Kidney (tissue), 14 donors: ENCODE data around the gene CCNH. TPM values are rescaled to one million over a fixed set of nuclear protein-coding genes. Genes with fewer than 3 reads are reported as not detected.

Experiments
- DNase-seq, 5 donors: peaks; one replicate each; pipeline ENCODE4 v3.0.0-alpha.2; 2013 to 2020
- FAIRE-seq: peaks from 2 replicates; lab custom pipeline; 2012; peaks lifted over from hg19 to GRCh38; lab: Jason Lieb, UNC
- H3K27ac ChIP-seq, 2 donors: one replicate each; pipeline ENCODE4 v1.7.0; 2013; ENCODE audit warnings: low read depth in 2 of 2, low read length in 2 of 2, inconsistent platforms in 1 of 2
- H3K27me3 ChIP-seq: one replicate; pipeline ENCODE4 v1.7.1; 2013; ENCODE audit warnings: low read length, inconsistent platforms; ENCODE audit not compliant: control insufficient read depth, insufficient read depth
- H3K36me3 ChIP-seq, 3 donors: one replicate each; pipeline versions ENCODE4 v1.7.0 to v1.7.1; 2013; ENCODE audit warnings: low read length in 3 of 3, control low read depth in 1 of 3, inconsistent platforms in 1 of 3; ENCODE audit not compliant: insufficient read depth in 3 of 3, control insufficient read depth in 2 of 3
- H3K4me1 ChIP-seq, 3 donors: one replicate each; pipeline versions ENCODE4 v1.7.0 to v1.7.1; 2013; ENCODE audit warnings: low read length in 3 of 3, inconsistent platforms in 1 of 3, low read depth in 1 of 3; ENCODE audit not compliant: control insufficient read depth in 2 of 3, insufficient read depth in 2 of 3
- H3K4me3 ChIP-seq, 3 donors: one replicate each; pipeline versions ENCODE4 v1.7.0 to v1.8.1; 2013; ENCODE audit warnings: low read length in 3 of 3, control low read depth in 1 of 3, inconsistent platforms in 1 of 3
- H3K9ac ChIP-seq, 3 donors: one replicate each; pipeline versions ENCODE4 v1.7.0 to v1.7.1; 2013; ENCODE audit warnings: low read length in 3 of 3, control low read depth in 1 of 3, inconsistent platforms in 1 of 3
- H3K9me3 ChIP-seq, 3 donors: one replicate each; pipeline versions ENCODE4 v1.7.0 to v1.7.1; 2013; ENCODE audit warnings: low read length in 3 of 3, control low read depth in 1 of 3, inconsistent platforms in 1 of 3; ENCODE audit not compliant: control insufficient read depth in 2 of 3, insufficient read depth in 1 of 3
- intact Hi-C: fragments of 100-400 bp; cut with DNase I; formaldehyde crosslinking; loops from one replicate; pipeline ENCODE4 v1.11.1; 2022
- polyA plus RNA-seq: library from polyadenylated mRNA; stranded (reverse); fragments of 350-450 nt; fragmentation: Illumina TruSeq; extraction: RNeasy Lipid Tissue Mini Kit (QIAGEN cat#74804); gene quantifications from one replicate; pipeline ENCODE4 v1.2.3, GENCODE V29; 2014; ENCODE audit warnings: low read depth, low replicate concordance; ENCODE audit not compliant: insufficient read depth
- total RNA-seq: library from RNA; stranded (reverse); fragmentation: NEBNext Ultra II Directional; extraction: Animal tissue kit (Norgen Biotek cat#: 25700); gene quantifications from one replicate; pipeline ENCODE4 v1.2.1, GENCODE V29; 2021
- TF ChIP-seq, protein P1 (sequence below): IDR thresholded peaks from 3 replicates; pipeline ENCODE4 v1.5.1; 2012; ENCODE audit warnings: mild to moderate bottlenecking, moderate library complexity, borderline replicate concordance; ENCODE audit not compliant: insufficient read depth; ENCODE audit errors: extremely low read depth
- donor health status: control.
- donor health status: control.
- donor health status: control.
- donor health status: control.
- donor health status: control.
- donor health status: DM: yes; HTN: yes; CAD: no.
- donor health status: Normal renal cell carcinoma (clear cell type).

CCNH gene
- total and polyA plus RNA-seq, 2 donors from 2014 or later, result 49.7 to 52.6 TPM

DNA sequence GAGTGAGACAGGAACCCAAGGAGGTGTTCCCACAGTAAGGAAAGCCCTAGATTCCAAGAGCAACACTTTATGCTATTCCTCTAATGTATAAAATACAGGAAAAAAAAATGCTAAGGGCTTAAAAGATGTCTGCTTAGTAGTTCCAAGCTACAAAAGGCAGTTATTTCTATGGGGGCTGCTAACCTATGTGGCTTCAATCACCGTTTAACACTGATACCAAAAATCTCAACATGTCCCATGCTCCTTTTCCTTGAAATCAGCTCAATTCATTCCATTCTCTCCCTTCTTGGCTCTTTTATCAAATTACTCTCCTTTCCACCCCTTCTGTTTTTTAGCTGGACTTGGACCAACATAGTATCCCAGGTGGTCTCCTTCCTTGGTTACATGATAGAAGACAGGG lies 20.6 kb downstream of the CCNH start:
- Histone ChIP-seq H3K4me1 (no peaks in the 10 kb centered on the region), H3K4me3 (no peak overlapping the region), H3K27me3 (no peaks in the 10 kb centered on the region), H3K9me3 (no peaks in the 10 kb centered on the region), H3K36me3 (peaks cover 5 to 54% (median 21%) of the 10 kb centered on the region in 3 donors), H3K9ac (peak overlapping the region in 1 of 3 donors; percentile 8), H3K27ac (no peak overlapping the region)
- intact Hi-C loops, result no loop called here
- FAIRE-seq, result no peak
- no peak for DNase-seq
- TF ChIP-seq, protein P1, sequence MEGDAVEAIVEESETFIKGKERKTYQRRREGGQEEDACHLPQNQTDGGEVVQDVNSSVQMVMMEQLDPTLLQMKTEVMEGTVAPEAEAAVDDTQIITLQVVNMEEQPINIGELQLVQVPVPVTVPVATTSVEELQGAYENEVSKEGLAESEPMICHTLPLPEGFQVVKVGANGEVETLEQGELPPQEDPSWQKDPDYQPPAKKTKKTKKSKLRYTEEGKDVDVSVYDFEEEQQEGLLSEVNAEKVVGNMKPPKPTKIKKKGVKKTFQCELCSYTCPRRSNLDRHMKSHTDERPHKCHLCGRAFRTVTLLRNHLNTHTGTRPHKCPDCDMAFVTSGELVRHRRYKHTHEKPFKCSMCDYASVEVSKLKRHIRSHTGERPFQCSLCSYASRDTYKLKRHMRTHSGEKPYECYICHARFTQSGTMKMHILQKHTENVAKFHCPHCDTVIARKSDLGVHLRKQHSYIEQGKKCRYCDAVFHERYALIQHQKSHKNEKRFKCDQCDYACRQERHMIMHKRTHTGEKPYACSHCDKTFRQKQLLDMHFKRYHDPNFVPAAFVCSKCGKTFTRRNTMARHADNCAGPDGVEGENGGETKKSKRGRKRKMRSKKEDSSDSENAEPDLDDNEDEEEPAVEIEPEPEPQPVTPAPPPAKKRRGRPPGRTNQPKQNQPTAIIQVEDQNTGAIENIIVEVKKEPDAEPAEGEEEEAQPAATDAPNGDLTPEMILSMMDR, result no peak

DNA sequence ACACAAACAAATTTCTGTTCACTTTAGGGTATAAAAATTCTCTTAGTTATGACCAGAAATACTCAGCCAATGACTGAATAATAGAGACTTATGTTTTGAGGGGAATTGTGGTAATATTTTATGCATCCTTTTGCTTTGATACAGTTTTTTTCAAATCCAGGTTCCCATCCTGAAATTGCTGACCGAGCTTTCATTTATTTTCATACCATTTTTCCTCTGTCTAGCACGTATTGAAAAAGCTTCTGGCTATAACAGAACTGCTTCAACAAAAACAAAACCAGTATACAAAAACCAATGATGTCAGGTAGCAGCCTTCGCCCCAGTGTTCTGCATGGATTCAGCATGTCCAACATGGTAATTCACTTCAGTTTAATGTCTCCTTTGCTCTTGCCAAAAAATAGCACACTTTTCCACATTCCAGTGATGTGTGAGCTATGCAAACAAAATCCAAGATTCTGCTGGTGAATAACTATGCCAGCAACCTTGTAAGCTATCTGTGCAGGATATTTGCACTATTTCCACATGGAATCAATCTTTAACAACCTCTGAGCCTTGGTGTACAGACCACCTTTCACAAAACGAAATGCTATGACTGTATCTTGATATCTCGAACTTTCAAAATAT lies 22.0 kb downstream of the CCNH start:
- H3K9me3 ChIP-seq, result no peaks in the 10 kb centered on the region
- no peak overlapping the region for H3K4me3 ChIP-seq
- H3K4me1 ChIP-seq, result no peaks in the 10 kb centered on the region
- peaks cover 5 to 63% (median 28%) of the 10 kb centered on the region in 3 donors for H3K36me3 ChIP-seq
- H3K27me3 ChIP-seq, result no peaks in the 10 kb centered on the region
- H3K27ac ChIP-seq, result no peak overlapping the region
- intact Hi-C loops, result no loop called here
- TF ChIP-seq, protein P1, result no peak
- FAIRE-seq (no peak), DNase-seq (no peak)
- H3K9ac ChIP-seq, result no peak overlapping the region

DNA sequence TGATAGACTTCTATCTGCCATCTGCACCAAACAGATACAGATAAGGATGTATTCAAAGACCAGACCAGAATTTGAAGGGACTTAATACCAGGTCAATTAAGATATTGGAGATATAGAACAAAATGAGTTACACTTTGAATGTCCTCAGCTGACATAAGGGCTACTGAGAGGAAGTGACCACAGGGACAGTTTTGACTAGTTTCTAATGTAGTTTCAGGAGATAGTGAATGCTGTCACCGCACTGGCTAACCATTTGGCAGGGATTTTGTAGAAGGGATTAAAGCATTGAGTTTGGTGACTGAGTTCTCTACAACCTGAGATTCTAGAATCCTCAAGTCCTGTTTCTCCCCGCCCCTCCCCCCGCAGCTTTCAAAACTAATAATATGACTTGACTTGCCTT lies 22.7 kb downstream of the CCNH start:
- no peak overlapping the region for H3K9ac ChIP-seq
- no peaks in the 10 kb centered on the region for H3K9me3 ChIP-seq
- no peak overlapping the region for H3K27ac ChIP-seq
- H3K4me3 ChIP-seq, result no peak overlapping the region
- FAIRE-seq (no peak), DNase-seq (no peak)
- peaks cover 5 to 63% (median 28%) of the 10 kb centered on the region in 3 donors for H3K36me3 ChIP-seq
- H3K4me1 ChIP-seq, result no peaks in the 10 kb centered on the region
- intact Hi-C loops, result no loop called here
- H3K27me3 ChIP-seq, result no peaks in the 10 kb centered on the region
- TF ChIP-seq, protein P1, result no peak
